ENCODE measurements around the gene NKX1-1.

The NKX1-1 gene

DNA sequence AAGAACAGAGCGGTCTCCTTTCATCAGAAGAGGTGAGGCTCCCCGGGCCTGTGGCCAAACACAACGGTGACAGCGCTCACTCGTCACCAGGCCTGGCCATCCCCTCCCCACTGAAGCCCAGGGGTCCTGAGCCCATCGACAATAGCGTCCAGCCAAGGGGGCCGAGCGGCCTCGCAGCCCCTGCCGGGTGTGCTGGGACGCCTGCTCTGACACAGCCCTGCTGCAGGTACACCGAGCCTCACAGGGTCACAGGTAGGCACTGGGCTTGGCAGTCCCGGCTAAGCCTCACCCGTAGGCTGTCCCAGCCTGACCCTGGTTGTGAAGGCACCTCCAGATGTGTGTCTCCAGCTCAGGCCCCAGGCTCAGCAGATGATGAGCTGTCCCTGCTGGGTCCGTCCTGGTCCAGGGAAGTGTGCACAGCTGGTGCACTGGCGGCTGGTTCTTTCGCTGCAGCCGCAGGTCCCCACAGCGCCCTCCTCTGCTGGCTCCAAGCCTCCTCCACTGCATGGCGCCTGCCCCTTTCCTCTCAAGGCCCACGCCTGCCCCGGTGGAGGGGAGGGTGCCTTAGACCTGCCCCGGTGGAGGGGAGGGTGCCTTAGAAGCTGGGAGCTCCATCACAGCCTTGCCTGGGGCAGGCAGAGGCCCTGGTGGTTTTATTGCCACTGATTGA lies 37.7 kb downstream of the NKX1-1 start:
- no peak for TF ChIP-seq EZH2phosphoT487 (IDR thresholded peaks at IDR 0.05; ENCODE audit: low read depth)
- TF ChIP-seq, protein P1, sequence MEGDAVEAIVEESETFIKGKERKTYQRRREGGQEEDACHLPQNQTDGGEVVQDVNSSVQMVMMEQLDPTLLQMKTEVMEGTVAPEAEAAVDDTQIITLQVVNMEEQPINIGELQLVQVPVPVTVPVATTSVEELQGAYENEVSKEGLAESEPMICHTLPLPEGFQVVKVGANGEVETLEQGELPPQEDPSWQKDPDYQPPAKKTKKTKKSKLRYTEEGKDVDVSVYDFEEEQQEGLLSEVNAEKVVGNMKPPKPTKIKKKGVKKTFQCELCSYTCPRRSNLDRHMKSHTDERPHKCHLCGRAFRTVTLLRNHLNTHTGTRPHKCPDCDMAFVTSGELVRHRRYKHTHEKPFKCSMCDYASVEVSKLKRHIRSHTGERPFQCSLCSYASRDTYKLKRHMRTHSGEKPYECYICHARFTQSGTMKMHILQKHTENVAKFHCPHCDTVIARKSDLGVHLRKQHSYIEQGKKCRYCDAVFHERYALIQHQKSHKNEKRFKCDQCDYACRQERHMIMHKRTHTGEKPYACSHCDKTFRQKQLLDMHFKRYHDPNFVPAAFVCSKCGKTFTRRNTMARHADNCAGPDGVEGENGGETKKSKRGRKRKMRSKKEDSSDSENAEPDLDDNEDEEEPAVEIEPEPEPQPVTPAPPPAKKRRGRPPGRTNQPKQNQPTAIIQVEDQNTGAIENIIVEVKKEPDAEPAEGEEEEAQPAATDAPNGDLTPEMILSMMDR (IDR thresholded peaks at IDR 0.05; ENCODE audit: low read depth, low read length), result no peak
- H3K36me3 ChIP-seq (replicated peaks; ENCODE audit: low read depth, low read length), result peaks cover 9% of the 10 kb centered on the region

DNA sequence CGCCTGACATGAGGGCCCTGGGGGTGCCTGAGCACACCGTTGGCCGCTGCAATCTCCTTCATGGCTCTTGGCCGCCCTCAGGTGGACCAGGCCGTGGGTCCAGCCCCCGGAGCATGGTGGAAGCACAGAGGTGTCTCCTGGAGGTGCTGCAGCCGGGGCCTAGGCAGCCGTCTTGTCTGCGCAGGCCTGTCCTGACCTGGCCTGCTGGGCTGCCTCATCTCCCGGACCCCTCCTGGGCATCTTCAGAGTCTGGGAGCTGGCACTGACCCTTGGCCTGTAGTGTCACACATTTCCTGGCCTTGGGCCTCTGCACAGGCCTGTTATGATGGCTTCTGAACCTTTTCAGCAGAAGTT lies 38.3 kb downstream of the NKX1-1 start:
- H3K27ac ChIP-seq (ENCODE audit: low read length), result no peak overlapping the region
- no peak overlapping the region for H3K4me3 ChIP-seq (ENCODE audit: low read length)
- H3K4me1 ChIP-seq (ENCODE audit: low read length), result no peaks in the 10 kb centered on the region
- no peaks in the 10 kb centered on the region for H3K27me3 ChIP-seq (ENCODE audit: low read depth, low read length)
- TF ChIP-seq EZH2phosphoT487 (IDR thresholded peaks at IDR 0.05; ENCODE audit: low read depth), result no peak
- TF ChIP-seq, protein P1 (IDR thresholded peaks at IDR 0.05; ENCODE audit: low read depth, low read length), result no peak
- H3K9ac ChIP-seq (ENCODE audit: low read length), result no peak overlapping the region
- no peak overlapping the region for H3K4me2 ChIP-seq (ENCODE audit: low read length)
- H3K36me3 ChIP-seq (replicated peaks; ENCODE audit: low read depth, low read length), result peaks cover 7% of the 10 kb centered on the region
- no peaks in the 10 kb centered on the region for H4K20me1 ChIP-seq (ENCODE audit: insufficient read depth, low read length)
- H3K79me2 ChIP-seq (ENCODE audit: low read length), result no peaks in the 10 kb centered on the region
- H3K9me3 ChIP-seq (ENCODE audit: insufficient read depth, low read length), result no peaks in the 10 kb centered on the region
- H2AFZ ChIP-seq (ENCODE audit: low read depth, low read length), result no peak overlapping the region

More for the DNA sequence above, 37.7 kb downstream of the NKX1-1 start:
- Histone ChIP-seq H2AFZ (ENCODE audit: low read depth, low read length) (no peak overlapping the region), H3K9ac (ENCODE audit: low read length) (no peak overlapping the region), H3K27me3 (ENCODE audit: low read depth, low read length) (no peaks in the 10 kb centered on the region), H3K4me3 (ENCODE audit: low read length) (no peak overlapping the region), H3K79me2 (ENCODE audit: low read length) (no peaks in the 10 kb centered on the region), H3K4me1 (ENCODE audit: low read length) (no peaks in the 10 kb centered on the region), H3K4me2 (ENCODE audit: low read length) (no peak overlapping the region), H4K20me1 (ENCODE audit: insufficient read depth, low read length) (no peaks in the 10 kb centered on the region), H3K27ac (ENCODE audit: low read length) (no peak overlapping the region), H3K9me3 (ENCODE audit: insufficient read depth, low read length) (no peaks in the 10 kb centered on the region)

DNA sequence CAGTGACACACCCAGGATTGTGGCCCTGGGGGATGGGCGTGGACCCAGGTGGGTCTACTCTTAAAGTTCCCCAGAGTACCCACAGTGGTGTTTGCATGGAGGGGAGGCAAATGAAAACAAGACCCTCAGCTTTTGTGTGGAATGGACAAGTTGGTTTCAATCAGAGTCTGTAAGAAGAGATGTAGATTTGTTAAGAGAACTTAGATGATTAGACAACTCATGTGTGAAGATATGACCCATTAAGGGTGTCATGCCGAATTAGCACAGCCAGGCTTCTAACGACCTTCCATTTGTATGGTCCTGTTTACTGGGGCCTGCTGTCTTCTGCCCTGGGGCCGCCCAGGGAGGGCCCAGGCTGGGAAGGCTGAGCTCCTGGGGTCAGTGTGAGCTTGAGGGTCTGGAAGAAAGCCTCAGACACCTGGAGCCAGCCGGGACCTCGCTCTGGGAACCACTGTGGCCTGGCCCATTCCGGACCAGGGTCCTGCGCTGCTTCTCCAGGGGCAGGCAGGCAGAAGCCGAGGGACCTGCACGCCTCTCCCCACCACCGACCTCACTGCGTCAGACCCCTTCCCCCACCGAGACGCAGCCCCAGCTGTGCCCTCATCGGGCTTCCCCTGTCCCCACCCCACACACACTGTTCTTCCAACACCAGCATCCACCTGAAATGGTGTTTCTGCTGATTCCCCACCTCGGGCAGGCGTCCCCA lies 38.9 kb downstream of the NKX1-1 start:
- Histone ChIP-seq H4K20me1 (ENCODE audit: insufficient read depth, low read length) (no peaks in the 10 kb centered on the region), H2AFZ (ENCODE audit: low read depth, low read length) (no peak overlapping the region), H3K79me2 (ENCODE audit: low read length) (no peaks in the 10 kb centered on the region), H3K4me3 (ENCODE audit: low read length) (no peak overlapping the region), H3K9me3 (ENCODE audit: insufficient read depth, low read length) (no peaks in the 10 kb centered on the region), H3K4me1 (ENCODE audit: low read length) (no peaks in the 10 kb centered on the region), H3K4me2 (ENCODE audit: low read length) (no peak overlapping the region), H3K27ac (ENCODE audit: low read length) (no peak overlapping the region), H3K27me3 (ENCODE audit: low read depth, low read length) (no peaks in the 10 kb centered on the region), H3K9ac (ENCODE audit: low read length) (no peak overlapping the region), H3K36me3 (replicated peaks; ENCODE audit: low read depth, low read length) (peaks cover 4% of the 10 kb centered on the region)
- no peak for TF ChIP-seq EZH2phosphoT487 (IDR thresholded peaks at IDR 0.05; ENCODE audit: low read depth)
- TF ChIP-seq, protein P1 (IDR thresholded peaks at IDR 0.05; ENCODE audit: low read depth, low read length), result no peak

DNA sequence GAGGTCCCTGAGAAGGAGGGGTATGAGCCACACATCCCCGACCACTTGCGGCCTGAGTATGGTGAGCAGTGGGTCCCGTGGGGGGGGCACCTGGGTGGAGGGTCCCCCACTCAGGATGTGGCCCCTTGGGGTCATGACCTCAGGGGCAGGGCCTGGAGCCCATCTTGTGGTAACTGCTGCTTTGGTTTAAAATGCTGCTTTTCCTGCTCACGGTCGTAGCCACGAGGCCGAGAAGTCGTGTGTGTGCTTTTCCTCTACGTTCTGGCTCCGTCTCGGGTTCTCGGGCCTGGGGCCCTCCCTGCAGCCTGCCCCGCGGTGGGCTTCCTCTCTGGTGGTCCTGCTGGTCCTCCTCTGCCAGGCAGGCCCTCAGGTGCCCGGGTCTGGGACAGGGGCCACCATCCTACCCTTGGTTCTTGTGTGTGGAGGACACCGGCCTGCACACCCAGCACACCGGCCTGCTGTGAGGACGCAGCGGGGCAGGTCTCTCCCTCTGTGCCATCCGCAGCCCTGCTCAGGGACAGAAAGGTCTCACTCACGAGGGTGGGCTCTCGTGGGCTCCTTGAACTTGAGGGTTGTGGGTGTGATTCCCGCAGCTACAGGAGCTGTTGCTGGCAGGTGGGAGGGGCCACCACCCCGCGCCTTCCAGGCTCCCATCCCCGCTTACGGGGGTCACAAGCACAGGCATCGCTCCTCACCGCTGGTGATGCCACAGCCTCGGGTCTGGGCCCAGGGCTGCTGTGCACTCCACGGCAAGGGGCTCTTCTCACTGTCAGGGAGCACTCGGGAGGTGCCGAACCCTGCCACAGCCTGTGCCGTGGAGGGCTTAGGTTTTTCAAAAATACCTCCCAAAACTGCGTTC lies 39.6 kb downstream of the NKX1-1 start:
- no peaks in the 10 kb centered on the region for H4K20me1 ChIP-seq (ENCODE audit: insufficient read depth, low read length)
- no peaks in the 10 kb centered on the region for H3K4me1 ChIP-seq (ENCODE audit: low read length)
- no peak overlapping the region for H3K27ac ChIP-seq (ENCODE audit: low read length)
- H3K27me3 ChIP-seq (ENCODE audit: low read depth, low read length), result no peaks in the 10 kb centered on the region
- no peaks in the 10 kb centered on the region for H3K36me3 ChIP-seq (replicated peaks; ENCODE audit: low read depth, low read length)
- no peaks in the 10 kb centered on the region for H3K79me2 ChIP-seq (ENCODE audit: low read length)
- TF ChIP-seq EZH2phosphoT487 (IDR thresholded peaks at IDR 0.05; ENCODE audit: low read depth), result no peak
- TF ChIP-seq, protein P1 (IDR thresholded peaks at IDR 0.05; ENCODE audit: low read depth, low read length), result no peak
- H3K4me2 ChIP-seq (ENCODE audit: low read length), result no peak overlapping the region
- no peaks in the 10 kb centered on the region for H3K9me3 ChIP-seq (ENCODE audit: insufficient read depth, low read length)
- H3K9ac ChIP-seq (ENCODE audit: low read length), result no peak overlapping the region
- H2AFZ ChIP-seq (ENCODE audit: low read depth, low read length), result no peak overlapping the region
- no peak overlapping the region for H3K4me3 ChIP-seq (ENCODE audit: low read length)
